ENCODE results near the gene MED31. TPM values are rescaled to one million over a fixed set of nuclear protein-coding genes. Genes with fewer than 3 reads are reported as not detected.

Gene MED31
- total and polyA plus RNA-seq, 2 of the 13 experiments (the other 11 are each of a cell fraction or from before 2014, with no cell fraction given) = 19.0 to 20.9 TPM

GRCh38 chr17:6640536-6641246, 10.7 kb downstream of the MED31 start, which contains the start of the genes KIAA0753 and TXNDC17 (continued):
- TF ChIP-seq HOMEZ (CRISPR knock-in tag; IDR thresholded peaks at IDR 0.05; ENCODE audit: low read depth) (no peak), BRCA1 (CRISPR knock-in tag; IDR thresholded peaks at IDR 0.05) (0 out of 2 replicates have a peak, but pooled peaks have one; percentile 22), NONO (IDR thresholded peaks at IDR 0.05) (no peak), NONO (CRISPR knock-in tag; conservative IDR thresholded peaks at IDR 0.05) (peak; percentile 87), ZFP36L1 (CRISPR knock-in tag; IDR thresholded peaks at IDR 0.05) (peak; percentile 78; the same call in 1 of the 2 replicates), SMC3 (IDR thresholded peaks at IDR 0.05; ENCODE audit: low read length) (no peak), PRMT3 (CRISPR knock-in tag; IDR thresholded peaks at IDR 0.05; ENCODE audit: borderline replicate concordance, low read depth) (no peak), DPF2 (CRISPR knock-in tag; IDR thresholded peaks at IDR 0.05; ENCODE audit: borderline replicate concordance, low read depth) (no peak), ZBTB38 (CRISPR knock-in tag; IDR thresholded peaks at IDR 0.05) (no peak), KIAA2018 (CRISPR knock-in tag; IDR thresholded peaks at IDR 0.05; ENCODE audit: borderline replicate concordance) (peak; percentile 82; the same call in 1 of the 2 replicates), TBL1XR1 (IDR thresholded peaks at IDR 0.05; ENCODE audit: borderline replicate concordance, low read length, partially characterized antibody) (no peak), ZNF20 (CRISPR knock-in tag; IDR thresholded peaks at IDR 0.05) (no peak), ARNT2 (CRISPR knock-in tag; IDR thresholded peaks at IDR 0.05; ENCODE audit: low read depth) (peak; percentile 90), ZNF367 (CRISPR knock-in tag; IDR thresholded peaks at IDR 0.05; ENCODE audit: borderline replicate concordance) (no peak), THAP8 (CRISPR knock-in tag; IDR thresholded peaks at IDR 0.05; ENCODE audit: borderline replicate concordance) (no peak), GATAD1 (CRISPR knock-in tag; IDR thresholded peaks at IDR 0.05) (peak; percentile 89), U2AF1 (optimal IDR thresholded peaks at IDR 0.05; ENCODE audit: low read depth, low read length) (no peak), ZNF713 (CRISPR knock-in tag; IDR thresholded peaks at IDR 0.05) (no peak), NCOA2 (CRISPR knock-in tag; IDR thresholded peaks at IDR 0.05) (0 out of 2 replicates have a peak, but pooled peaks have one; percentile 40), ETV6 (CRISPR knock-in tag; conservative IDR thresholded peaks at IDR 0.05) (no peak), ISX (CRISPR knock-in tag; conservative IDR thresholded peaks at IDR 0.05) (0 out of 2 replicates have a peak, but pooled peaks have one; percentile 61)

All from HepG2 (cell line).